GM18520 (cell line): ENCODE results near the gene BMAL2.

ENCODE experiments used
- ATAC-seq: cut with Tn5 transposase; IDR thresholded peaks from one replicate; pipeline ENCODE4 v1.9.1; 2021; ENCODE audit not compliant: unreplicated experiment

Gene BMAL2, protein sequence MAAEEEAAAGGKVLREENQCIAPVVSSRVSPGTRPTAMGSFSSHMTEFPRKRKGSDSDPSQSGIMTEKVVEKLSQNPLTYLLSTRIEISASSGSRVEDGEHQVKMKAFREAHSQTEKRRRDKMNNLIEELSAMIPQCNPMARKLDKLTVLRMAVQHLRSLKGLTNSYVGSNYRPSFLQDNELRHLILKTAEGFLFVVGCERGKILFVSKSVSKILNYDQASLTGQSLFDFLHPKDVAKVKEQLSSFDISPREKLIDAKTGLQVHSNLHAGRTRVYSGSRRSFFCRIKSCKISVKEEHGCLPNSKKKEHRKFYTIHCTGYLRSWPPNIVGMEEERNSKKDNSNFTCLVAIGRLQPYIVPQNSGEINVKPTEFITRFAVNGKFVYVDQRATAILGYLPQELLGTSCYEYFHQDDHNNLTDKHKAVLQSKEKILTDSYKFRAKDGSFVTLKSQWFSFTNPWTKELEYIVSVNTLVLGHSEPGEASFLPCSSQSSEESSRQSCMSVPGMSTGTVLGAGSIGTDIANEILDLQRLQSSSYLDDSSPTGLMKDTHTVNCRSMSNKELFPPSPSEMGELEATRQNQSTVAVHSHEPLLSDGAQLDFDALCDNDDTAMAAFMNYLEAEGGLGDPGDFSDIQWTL

DNA sequence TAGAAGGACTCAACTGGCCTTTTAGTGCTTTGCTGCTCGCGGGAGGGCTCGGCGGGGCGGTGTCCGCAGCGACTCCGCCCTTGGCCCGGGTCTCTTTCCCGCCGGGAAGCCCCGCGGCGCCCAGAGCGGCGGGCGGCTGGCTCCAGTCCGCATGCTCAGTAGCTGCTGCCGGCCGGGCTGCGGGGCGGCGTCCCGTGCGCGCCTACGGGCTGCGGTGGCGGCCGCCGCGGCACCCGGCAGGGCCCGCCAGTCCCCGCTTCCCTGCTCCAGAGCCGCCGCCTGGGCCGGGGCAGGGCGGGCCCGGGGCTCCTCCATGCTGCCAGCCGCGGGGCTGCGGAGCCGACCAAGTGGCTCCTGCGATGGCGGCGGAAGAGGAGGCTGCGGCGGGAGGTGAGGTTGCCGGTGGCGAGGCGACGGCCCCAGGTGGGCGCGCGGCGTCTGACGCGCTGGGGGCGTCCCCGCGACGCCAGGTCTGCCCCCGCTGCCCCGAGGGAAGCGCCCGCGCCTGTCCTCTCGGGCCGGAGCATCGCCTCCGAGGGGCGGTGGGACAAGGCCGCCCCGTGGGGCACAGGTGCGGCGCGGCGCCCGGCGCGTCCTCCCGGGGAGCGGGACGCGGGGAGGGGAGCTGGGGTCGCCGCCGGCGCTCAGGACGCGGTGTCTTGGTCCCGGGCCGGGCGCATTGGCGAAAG lies at the start of gene BMAL2:
BMAL2 (plus strand) TSS at position 123 of the 689 bp plus-strand sequence; CDS start at position 360, 237 bp downstream.
- peak; percentile 22 for ATAC-seq

DNA sequence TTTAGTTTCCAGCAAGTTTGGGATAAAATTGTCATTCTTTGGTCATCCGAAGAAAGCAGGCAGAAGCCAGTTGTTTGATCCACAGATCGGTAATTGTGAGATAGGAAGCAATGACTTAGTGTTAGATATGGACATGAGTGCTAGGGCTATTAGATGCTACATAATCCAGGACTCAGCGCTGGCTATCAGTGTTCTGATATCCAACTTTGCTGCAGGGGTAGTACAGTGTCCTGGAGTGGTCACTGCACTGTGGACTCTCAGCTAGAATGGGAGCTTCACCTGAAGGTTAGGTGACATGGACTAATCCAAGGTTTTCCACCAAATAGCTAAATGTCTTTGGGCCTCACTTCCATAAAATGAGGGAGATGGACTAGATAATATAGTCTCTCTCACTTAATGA lies 48.6 kb upstream of the BMAL2 start:
- ATAC-seq: no peak

DNA sequence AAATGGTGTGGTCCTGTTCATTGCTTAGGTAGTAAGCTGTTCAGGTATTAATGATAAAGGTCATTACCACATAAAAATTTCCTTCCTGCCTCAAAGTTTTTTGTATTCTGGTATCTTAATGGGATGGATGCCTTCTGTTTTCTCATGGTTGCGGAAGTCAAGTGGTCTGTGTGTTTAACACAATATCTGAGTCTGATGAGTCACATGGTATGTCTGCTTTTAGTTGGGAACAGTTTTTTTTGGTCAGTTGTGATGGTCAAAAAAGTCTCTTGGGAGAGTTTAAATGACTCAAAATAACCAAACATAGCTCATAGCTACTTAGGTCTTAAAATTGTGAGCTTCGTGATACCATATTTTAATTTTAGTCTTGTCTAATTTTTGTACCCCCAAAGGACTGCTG lies 47.9 kb upstream of the BMAL2 start:
- peak; percentile 67 for ATAC-seq

DNA sequence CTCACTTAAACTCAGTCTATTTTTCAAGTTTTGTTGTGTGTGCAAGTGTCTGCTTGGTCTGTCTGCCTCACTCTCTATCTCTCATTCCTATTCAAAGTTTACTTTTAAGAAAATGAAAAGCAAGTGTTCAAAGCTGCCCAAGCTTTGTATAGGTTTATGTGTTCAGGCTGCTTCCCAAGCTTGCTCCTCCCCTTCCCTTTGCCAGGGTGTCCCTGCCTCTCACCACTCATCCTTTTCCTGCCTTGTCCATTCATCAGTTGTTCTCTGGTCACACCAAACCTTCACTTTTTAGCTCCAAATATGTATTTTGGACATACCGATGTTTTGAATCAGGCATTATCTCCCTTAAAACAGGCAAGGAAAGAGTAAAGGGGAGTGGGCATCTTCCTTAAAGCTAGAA lies 47.2 kb upstream of the BMAL2 start:
- ATAC-seq: no peak

DNA sequence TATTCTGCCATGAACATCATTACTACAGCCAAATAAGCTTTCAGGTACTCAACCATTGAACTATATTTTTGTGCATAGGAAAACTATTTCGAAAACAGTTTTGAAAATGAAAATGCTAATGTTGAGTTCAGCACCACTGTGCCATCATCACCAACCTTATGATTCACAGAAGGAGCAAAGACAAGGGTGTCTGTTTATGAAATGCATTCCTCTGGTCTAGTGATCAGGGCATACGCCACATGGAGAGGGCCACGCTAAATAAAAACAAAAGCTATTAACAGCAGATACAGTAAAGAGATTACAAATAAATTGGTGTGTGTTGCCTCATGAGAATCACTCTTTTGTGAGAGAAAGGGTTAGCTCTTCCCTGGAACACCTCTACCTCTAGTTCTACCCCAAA lies 43.2 kb upstream of the BMAL2 start:
- ATAC-seq: no peak

DNA sequence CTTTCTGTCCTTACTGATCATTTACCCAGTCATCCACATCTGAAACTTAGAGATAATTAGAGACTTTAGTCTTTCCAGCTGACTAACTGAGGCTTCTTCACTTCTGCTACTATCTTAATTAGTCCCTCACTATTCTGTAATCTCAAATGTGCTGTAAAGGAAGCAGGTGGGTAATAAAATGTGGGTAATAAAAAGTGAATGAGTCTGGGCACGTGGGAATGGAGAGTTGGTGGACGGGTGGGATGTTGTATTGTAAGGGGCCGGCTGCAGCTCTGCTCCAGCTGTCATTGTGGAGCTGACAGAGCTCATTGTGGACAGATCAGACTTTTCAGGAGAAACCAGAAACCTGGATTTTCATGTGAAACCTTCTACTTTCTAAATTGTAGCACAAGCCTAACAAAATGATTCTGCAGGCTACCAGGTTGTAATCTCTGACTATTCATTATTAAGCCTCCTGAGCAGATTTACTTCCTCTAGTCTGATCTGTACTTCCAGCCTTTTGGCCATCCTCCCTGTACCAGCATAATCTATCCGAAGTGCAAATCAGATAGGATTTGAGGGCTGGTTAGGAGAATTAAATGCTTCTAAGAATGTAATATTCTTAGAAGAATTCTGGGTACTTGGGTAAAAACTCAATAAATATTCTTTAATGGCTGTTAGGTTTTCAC lies 42.0 kb upstream of the BMAL2 start:
- ATAC-seq: no peak

DNA sequence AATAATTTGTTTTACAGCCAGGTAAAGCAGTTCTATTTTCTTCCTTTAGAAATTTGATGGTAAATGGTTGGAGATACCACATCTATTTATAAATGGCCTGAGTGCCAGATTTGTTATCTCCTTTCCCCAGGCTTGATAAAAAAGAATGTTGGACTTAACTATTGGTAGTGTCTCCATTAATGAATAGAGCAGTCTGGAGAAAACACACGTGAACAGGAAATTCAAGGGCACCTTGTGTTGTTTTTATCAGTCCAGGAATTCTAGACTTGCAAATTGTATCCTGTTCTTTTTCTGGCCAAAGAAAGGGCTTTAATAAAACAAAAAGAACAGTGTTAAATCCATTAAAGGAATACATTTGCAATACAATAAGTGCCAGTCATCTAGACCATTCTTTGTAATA lies 40.8 kb upstream of the BMAL2 start:
- ATAC-seq: no peak

DNA sequence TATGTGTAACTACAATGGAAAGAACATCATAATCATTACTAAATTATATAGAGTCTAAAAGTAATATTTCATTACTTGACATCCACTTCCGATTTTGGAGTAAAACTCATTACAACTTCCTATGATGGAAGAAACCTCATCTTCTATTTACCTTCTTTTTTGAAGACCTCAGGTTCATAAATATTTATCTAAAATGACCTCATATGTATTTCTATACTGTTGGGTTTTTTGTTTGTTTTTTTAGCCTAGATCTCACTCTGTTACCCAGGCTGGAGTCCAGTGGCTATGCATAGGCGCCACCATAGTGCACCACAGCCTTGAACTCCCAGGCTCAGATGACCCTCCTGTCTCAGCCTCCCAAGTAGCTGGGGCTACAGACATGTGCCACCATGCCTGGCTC lies 39.9 kb upstream of the BMAL2 start:
- ATAC-seq: no peak

DNA sequence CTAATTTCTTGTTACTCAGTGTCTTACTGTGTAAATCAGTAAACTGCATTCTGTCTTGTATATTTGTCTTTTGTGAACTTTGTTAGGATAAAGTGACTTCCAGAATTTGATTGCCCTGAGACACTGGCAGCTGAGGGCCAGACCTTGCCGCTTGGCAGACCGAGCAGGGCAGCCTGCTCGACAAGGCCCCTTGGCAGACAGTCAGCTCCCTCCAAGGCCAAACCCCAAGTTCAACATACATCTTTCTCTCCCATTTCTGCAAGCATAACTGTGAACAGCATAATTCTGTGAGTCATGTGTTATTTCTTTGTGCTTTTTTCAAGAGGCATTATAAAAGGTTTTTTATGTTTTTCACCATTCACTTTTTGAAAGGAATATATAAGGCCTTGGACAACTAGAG lies 39.2 kb upstream of the BMAL2 start:
- ATAC-seq: no peak

DNA sequence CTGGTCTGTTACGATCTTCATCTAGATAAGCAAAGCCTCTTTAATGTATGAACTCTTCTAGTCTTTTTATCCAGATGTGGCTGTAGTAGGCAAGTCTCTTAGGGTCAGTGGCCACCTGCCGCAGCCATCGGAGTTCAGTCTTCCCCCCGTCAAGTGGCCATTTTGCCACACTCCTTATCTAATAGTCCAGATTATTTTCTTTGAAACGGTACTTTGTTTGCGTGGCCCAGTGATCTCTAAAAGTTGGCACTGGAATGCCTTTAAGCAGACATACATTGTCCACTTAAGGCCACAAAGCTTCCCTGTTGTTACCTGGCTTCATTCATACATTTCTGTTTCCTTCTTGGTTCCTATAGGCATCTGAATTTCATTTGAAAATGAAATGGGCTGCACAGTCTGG lies 36.0 kb upstream of the BMAL2 start:
- ATAC-seq: no peak

DNA sequence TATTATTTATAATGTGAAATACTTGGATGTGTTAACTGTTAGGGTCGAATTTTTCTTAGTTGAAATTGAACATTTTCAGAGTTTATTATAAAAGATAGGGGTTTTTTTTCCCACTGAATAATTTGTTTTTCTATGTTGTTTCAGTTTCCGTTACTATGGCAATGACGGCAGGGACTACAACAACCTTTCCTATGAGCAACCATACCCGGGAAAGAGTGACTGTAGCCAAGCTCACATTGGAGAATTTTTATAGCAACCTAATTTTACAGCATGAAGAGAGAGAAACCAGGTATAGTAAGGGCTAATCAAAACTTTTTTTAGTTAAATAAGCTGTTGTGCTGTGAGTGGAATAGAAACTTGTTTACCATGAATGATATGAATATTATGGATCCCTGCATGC lies 35.1 kb upstream of the BMAL2 start:
- ATAC-seq: no peak

DNA sequence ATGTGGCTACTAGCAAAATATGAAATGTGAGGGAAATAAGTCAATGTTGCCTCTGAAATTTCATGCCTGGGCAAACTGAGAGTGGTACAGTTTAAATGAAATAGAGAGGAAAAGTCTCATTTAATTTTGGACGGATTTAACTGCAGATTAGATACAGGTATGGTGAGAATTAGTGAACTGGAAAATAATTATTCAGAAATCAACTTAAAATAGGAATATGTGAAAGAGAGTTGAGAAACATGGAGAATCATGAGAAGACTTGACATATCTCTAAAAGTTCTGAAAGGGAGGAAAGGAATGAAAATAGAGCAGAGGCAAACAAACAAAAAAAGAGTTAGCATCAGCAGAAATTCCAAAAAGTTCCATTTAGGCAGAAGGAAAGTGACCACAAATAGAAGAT lies 33.5 kb upstream of the BMAL2 start:
- no peak for ATAC-seq

DNA sequence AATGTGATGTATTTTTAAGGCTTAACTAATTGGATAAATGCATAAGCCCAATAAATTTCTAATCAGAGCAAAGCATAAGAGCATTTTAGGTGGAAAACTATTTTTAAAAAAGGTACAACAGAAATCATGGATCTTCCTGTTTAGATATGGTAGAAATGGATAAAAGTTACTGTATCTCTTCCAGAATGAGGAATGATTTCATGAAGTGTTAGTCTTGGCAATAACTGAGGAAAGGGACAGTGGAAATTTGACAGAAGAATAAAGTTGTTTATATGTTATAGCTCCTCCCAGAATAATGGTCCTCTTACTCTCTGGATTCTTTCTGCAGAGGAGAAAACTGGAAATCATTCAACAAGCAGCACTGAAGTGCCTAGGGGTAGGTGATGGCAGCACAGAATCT lies 32.4 kb upstream of the BMAL2 start:
- ATAC-seq: no peak

DNA sequence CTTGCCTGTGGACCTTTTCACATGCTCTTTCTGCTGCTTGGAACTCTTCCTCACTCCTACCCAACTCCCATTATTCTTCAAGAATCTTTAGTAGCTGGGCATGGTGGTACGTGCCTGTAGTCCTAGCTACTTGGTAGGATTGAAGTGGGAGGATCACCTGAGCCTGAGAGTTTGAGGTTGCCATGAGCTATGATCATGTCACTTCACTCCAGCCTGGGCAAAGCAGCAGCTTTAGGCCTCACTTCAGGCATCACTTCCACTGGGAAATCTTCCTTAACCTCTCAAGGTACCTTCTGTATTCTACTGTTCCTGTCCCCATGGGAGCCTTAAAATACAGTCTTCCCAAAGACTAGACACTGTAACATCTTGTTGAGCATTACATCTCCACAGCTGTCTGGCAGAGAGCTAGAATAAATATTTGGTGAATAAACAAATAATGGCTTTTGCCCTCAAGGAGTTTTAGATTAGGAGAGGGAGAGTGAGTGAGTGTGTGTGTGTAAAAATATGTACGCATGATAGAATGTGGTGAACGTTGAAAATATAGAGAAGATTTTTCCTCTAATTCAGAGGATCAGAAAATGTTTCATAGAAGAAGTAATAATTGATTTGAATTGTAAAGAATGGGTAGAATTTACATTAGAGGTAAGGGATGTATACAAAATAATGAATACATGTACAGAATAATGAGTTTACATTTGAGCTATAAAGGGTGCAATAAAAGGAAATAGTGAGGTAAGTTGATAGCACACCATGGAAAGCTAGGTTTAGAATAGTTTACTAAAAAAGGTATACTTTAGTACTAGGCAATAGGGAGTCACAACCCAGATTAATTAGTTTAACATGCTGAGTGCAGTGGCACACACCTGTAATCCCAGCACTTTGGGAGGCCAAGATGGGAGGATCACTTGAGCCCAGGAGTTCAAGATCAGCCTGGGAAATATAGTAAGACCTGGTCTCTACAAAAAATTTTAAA lies 29.2 kb upstream of the BMAL2 start:
- ATAC-seq: no peak

DNA sequence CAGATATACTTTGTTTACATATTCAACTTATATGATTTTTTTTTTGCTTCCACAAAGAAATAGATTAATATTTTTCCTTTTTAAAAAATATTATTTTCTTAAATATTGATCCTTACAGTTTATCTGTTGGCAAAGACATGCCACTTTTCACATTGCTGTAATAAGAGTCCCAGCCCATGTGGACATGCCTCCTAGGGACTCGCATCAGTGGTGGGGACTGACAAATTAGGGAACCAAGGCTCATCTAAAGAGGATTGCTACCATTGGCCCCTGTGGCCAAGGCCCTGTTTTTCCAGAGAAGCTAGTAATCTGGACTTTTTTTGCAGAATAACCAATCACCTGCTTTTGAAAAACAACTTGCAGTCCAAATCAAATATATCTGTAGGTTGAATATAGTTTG lies 27.8 kb upstream of the BMAL2 start:
- ATAC-seq: no peak

DNA sequence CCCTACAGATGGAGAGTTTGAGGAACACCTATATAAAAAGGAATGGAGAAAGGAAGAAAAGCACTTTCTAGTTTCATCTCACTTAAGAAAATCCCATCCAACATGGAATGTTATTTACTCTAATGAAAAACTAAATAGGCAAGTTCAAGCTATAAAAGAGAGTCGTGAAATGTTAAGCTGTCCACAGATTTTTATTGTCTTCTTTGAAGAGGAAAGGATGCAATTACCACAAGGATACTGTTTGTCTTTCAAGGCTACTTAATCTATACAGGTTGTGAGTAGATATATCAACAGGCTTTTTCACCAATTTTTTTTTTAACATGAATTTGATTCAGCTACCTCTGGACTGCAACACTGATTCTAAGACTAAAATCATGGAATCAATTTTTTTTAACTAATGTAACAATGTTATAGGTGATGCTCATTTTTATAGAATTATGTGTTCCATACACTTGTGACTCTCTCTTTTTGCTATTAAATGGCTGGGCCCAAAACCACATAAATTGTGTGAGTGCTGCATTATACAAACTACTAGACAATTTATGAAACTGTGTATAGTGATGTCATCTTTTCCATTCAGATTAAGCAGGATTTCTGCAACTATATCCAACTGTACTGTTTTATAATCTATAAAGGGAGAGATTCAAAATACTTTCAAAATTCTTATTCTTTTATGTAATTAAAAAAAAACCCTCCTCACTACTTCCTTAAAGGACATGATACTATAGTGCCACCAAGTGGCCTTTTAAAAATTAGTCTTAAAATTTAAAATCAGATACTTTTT lies 26.8 kb upstream of the BMAL2 start:
- no peak for ATAC-seq

DNA sequence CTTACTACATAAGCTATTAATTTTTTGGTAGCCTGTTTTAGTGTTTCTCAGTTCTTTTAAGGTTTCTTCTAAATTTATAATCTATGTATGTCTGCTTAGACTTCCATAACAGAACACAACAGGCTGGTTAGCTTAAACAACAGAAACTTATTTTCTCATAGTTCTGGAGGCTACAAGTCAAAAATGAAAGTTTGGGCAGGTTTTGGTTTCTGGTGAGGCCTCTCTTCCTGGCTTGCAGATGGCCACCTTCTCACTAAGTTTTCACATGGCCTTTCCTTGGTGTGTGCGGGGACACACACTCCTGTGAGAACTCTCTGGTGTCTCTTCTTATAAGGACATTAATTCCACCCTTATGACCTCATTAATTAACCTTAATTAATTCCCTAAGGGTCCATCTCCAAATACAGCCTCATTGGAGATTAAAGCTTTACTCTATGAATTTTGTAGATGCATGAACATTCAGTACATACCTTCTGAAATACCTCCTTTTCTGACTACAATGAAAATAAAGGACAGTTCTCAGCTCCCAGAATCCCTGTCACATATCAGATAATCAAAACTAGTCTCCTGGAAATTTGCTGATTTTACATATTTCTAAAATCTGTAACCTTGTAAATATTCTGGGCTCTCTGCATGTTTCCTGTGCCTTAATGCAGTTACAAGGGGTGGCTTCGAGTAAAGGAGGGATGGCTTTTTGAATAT lies 23.2 kb upstream of the BMAL2 start:
- ATAC-seq: no peak

DNA sequence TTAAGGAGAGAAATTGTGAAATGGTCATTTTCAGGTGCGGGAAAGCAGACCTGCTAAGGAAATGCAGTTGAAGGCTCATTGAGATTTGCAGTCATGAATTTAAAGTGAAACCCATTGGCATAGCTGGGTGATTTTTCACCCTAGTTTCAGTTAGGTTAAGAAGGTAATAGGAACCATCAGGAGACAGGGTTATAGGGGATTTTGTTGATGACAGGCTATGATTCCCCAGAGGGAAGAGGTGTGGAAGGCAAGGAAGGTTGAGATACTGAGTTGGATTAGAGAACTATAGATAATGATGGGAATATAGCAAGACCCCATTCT lies 22.7 kb upstream of the BMAL2 start:
- no peak for ATAC-seq

DNA sequence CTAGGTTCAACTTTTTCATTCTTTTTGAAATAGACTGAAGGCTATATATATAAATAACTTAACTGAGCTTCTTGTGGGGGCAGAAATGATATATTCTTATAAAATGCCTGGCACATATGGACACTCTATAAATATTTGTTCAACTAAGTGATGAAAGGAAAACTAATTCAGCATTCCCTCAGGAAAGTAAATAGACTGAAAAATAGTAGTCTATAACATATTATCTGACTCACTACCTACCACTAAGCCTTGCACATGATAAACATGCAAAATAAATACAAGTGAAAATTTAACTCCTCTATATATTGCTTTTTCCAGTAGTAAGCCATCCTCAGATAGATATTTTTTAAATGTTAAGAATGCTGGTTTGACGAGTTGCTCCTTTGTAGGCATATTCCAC lies 15.7 kb upstream of the BMAL2 start:
- no peak for ATAC-seq
